ENCODE measurements around the gene NRF1.
"Not testable (repeated sequence)": the region's sequence is repeated elsewhere in the genome, so short reads cannot be mapped to it uniquely, and the experiment has no call there.

NRF1 gene

DNA sequence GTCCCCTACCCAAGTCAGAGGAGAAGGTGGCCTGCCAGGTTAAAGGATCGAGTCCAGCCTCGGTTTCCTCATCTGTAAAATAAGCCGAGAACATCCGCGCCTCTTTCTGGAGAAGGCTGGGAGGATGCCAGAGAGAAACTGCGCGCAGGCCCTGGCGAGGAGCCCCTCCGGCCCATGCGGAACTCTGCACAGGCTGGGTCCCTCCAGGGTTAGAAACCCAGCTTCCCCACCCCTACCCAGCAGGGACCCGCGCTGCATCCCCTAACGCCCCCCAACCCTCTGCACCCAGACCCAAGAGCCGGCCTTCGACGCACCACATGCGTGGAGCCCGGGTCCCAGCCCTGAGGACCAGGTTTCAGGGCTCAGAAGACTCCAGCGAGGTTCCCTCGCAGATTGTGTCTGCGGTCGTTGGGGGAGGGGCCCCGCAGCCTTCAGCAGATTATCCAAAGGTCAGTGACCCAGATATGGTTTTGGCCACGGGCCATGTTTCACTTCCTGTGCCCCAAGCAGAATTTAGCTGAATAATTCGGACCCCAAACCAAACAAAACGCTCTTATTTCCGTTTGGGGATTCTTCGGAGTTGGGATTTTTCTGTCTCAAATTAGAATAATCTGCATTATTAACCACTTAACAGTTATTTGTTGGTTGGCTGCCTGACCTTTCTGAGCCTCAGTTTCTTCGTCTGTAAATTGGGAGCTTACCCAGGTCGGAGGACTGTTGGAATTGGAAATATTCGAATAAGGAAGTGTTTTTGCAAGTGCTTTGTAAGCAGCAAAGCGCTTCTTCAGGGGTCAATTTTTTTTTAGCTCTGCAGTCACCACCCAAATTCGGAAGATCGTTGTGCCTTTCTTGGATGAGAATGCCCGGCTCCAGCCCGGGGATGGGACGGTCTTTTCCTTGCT, 173.5 kb downstream of the NRF1 start:
- no peak for DNase-seq

DNA sequence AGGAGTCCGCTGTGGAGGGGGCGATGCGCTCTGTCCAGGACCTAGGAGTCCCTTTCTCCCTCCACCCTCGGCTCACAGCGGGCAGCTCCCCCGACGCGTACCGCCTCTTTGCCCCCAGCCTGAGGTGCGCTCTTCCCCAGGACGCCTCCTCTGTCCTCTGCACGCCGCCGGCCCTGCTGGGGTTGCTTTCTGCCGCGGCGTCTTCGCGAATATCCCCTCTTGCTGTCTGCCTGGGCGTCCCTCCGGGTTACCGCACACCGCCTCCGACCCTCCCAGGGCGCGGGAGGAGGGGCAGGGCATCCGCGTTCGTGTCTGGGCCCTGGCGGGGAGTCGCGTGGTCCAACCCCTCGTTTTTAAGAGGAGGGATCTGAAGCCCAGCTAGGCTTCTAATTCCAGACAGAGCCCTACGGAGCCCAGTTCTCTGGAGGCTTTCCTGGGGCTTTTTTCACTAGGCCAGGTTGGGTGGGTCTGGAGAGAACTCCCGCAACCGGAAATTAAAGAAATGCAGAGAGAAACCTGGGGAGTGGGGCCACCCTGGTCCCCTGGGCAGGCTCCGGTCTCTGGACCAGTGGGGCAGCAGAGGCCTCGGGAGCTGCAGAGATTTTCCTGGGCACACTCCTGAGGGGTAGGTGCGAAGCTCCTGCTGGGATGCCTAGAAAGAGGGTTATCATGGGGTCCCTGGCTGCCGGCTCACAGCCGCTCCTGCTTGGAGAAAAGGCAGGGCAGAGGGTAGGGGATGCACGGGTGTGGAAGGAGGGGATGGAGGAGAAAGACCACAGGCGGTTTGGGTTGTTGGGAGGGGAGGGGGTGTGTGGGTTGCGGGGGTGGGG, 174.4 kb downstream of the NRF1 start:
- no peak for DNase-seq

DNA sequence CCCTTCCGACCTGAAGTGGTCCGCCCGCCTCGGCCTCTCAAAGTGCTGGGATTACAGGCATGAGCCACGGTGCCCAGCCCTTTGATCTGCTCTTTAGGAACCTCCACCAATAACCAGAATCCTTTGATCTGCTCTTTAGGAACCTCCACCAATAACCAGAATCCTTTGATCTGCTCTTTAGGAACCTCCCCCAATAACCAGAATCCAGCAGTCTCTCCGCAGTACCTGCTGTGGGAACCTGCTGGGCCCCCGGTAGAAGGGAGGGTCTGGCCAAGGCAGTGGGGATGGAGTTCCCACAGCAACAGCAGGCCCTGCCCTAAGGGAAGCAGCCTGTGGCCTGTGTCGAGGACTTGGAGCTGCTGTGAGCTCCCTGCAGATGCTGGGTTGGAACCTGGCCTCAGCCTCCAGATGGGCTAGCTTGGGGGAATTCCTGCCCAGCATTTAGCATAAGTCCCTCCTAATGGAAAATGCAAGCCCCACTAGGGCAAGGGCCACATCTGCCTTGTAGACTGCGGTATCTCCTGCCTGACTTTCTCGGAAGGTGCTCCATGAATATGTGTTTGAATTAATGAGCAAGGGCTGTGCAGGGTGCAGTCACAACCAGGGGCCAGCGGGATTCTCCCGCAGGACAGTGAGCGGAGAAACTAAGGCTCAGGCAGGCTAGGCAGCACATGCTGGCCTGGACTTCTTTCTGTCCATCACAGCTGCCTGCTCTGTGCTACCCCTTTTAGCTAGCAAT, 175.5 kb downstream of the NRF1 start:
- DNase-seq = no peak

DNA sequence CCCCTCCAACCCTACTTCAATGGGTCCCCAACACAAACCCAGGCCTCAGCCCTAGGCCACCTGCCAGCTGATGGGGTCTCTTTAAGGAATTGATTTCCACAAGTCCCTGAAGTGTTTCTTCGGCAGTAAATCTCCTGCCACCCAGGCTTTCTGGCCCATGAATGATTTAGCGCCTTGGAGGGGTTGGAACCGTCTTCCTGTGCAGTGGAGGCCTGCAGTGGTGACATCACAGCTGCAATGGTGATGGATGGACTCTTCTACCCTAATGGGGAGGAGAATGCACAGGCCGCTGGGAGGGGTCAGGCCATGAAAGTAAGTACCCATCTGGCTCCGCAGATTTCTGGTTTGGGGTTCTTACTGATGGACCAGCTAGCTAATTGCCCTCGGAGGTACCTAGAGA, 177.5 kb downstream of the NRF1 start:
- no peak for DNase-seq

DNA sequence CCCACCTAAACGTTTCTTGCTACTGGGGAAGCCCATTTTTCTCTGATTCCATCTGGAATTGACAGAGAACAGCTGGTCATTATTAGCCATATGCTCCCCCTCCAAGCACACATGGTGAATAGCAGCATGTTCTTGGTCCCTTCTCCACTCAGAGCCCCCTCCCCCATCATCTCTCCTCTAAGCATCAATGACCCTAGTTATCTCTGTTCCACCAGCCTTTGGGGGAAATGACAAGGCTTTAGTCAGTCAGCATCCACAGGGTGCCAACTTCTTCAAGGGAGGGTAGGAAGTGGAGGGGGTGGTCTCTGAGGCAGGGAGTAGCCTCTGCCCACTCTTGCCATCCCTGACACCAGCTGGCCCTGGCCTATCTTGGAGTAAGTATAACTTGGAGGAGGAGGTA, 178.1 kb downstream of the NRF1 start:
- no peak for DNase-seq

DNA sequence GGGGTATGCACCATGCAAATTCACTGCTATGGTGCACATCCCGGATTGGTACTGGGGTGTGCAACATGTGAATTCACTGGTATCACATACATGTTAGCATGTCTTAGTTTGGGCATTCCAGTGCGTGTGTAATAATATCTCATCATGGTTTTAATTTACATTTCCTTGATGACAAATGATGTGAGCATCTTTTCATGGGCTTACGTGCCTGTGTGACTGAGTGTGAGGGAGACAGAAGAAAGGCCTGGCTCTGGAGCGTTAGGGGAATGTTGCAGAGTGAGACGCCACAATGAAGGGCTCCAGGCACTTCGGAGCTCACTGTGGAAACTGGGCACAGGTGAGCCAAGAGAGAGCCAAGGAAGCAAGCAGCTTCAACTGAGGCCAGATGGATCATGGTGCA, 178.6 kb downstream of the NRF1 start:
- DNase-seq = no peak

DNA sequence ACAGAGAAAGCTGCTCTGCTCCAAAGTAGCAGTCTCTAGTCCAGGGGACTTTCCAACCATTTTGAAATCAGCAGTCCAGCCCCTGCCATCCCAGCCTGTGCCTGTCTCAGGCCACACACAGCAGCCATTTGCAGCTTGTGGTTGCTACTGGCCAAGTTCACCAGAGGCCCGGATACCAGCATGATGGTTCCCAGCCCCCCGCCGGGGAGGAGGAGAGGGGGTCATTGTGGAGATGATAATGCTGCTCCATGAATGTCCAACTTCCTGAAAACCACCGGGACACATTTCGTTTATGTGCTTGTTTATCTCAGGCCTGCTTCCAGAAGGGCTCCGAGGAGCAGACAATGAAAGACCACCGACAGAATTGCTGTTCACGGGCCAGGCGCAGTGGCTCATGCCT, 181.2 kb downstream of the NRF1 start:
- DNase-seq = no peak

DNA sequence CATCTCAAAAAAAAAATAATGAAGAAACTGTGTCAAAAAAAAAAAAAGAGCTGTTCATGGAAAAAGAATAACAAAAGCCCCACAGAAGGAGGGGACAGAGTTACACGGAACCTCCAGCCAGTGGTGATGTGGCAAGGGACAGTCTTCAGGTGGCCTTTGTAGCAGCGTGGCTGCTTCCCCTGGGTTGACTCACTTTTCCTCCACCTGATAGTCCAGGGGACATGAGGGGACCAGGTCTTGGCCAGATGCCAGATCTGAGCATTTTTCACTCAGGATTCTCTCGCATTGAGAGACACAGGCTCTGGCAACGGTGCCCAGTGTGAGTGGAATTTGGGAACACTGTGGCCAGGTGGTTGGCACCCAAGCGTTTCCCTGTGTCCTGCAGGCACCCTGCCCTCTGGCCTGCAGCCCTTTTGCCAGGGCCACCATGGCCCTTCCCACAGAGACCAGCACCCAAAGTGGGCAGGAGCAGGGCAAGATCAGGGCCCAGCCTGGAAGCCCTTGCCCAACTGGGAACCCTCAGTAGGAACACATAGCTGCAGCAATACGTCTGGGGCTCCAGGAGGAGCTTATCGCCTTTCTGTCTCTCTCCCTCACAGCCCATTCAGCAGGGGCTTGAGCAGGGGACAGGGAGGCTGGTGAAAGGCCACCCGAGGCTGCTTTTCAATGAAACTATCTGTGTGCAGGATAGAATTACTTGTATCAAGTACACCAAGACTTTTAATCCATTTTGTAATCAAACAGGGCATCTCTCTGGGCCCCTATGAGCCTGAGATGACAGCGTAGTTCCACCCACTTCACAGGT, 182.2 kb downstream of the NRF1 start:
- no peak for DNase-seq

DNA sequence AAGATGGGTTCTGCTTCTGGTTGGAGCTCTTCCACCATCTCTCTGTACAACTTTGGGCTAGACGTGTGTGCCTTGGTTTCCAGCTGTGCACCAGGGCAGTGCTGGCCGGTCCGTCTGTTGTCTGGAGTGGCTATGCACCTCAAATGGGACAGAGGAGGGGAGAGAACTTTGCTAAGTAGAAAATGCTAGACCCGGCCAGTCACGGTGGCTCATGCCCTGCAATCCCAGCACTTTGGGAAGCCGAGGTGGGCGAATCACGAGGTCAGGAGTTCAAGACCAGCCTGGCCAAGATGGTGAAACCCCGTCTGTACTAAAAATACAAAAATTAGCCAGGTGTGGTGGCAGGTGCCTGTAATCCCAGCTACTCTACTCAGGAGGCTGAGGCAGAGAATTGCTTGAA, 182.9 kb downstream of the NRF1 start:
- DNase-seq = not testable (repeated sequence)

DNA sequence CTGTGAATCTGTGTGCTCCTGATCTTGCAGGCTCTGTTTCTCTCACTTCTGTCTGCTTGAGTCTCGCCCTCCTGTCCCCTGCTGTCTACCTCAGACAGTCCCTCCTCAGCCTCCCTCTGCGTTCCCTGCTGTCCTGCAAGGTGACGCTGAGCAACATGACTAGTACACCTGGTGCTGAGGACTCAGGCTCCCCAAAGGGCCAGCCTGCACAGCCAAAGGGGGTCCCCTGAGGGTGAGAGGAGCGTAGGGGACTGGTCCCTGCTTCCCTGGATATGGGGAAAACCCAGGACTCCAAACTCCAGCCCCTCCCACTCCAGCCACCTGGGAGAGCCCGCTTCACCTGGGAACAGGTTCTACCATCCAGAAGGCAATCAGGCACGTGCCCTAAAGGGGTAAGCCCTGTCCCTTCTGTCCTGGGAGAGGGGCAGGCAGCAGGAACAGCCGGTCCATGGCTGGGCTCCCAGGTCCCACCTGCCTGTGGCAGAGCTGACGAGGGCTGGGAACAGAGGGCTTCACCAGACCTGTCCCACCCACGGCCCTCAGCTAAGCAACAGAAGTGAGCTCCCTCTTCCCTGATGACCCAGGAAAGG, 184.8 kb downstream of the NRF1 start:
- DNase-seq = no peak

DNA sequence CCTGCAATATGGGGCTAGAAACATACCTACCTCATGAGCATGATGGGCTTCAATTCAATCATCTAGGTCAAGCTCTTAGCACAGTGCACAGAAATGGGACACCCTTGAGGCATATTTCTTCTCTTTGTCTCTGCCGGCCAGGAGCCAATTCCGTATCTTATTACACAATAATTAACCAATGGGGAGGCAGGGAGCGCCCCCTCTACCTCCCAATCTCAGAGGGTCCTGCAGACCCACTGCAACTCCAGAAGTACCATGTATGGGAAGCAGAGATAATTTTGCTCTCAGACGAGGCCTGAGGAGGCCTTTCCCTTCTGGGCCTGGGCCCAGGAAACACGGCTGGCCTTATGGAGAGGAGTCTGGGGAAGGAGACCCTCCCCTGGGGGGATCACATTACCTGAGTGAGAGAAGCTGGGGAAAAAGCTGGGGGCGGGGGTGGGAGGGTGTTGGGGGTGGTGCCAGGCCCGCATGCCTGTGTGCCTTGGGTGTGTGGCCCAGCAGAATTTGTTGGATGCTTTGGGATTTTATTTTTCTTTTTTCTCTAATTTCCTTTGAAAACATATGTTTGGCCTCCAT, 185.8 kb downstream of the NRF1 start:
- no peak for DNase-seq

DNA sequence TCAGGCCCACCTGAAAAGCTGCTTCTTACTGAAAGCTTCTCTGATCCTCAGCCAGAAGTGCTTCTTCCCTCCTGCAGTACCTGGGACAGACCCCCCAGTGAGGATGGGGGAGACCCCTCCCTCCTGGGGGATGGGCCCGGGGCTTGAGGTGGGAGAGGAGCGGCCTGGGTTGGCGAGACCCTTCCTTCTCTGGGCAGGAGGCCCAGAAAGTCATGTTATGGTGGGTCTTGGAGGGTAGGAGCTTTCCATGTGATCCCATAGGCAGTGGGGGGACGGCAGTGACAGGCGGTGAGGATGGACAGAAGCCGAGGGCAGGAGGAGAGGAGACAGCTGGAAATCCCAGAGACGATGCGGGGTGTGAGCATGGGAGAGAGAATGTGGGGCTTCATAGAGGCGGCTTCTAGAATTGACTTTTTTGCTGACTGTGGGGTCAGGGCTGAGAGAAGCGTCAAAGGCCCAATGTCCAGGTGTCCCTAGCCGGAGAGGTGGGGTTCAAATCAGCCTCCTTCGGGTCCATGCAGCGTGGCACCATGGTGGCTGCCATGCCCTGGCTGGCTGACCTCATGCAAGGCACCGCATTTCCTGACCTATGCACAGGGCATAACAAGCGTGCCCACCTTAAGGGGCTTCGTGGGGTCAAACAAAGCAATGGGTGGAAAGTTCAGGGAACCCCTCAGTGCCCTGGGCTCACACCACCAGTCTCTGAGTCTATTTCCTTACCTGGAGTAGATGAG, 187.3 kb downstream of the NRF1 start:
- DNase-seq = no peak

DNA sequence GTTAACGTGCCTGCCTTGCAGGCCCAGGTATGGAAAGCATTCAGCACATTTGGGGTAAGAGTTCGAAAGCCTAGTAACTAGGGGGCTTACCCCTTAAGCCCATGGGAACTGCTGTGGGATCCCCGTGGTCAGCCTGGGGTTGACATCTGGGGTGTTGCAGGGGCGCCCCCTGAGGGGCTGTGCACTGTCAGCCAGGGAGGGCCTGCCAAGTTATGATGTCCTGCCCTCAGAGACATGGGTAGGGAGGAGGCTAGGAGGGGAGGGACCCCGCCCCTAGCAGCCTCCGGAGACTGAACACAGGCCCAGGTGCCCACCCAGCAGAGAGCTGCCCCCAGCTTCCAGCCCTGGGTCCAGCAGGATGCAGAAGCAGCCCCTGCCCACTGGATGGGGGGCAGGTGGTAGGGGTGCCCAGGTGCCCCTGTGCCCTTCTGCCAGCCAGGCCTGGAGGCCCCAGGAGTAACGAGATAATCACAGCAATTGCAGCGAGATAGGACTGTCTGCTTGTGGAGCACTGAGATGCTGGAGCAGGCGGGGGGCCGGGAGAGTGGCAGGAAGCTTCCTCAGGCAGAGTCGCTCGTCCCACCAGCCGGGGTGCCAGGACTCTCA, 187.9 kb downstream of the NRF1 start:
- no peak for DNase-seq

DNA sequence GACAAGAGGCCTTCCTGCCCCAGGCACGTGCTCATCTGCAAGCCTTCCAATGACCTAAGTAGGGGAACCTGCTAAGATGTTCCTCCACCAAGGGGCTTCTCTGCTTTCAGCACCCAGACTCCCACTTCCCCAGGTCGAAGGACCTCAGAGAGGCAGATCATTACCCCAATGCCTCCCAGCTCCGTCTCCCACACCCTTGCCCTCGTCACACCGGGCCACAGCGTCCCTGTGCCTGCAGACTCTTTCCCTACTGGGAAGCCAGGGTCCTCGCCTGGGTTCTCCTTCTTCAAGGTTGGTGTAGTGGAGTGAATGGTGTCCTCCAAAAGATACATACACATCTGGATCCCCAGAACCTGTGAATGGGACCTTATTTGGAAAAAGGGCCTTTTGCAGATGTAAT, 189.4 kb downstream of the NRF1 start:
- no peak for DNase-seq

DNA sequence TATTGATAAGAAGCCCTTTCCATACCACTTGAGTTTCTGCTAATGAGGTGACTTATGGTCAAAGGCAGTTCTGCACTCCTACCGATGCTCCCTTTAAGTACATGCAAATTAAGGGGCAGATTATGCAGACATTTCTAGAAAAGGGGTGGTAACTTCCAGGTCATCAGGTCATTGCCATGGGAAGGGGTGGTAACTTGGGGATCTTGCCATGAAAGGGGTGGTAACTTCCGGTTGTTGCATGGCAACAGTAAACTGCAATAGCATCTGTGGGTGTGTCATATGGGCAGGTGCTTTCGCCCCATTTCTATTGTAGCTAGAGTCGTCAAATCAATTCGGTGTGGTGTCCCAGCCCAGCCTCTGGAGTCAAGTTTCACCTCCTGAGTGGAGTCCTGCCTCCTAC, 190.4 kb downstream of the NRF1 start:
- no peak for DNase-seq

DNA sequence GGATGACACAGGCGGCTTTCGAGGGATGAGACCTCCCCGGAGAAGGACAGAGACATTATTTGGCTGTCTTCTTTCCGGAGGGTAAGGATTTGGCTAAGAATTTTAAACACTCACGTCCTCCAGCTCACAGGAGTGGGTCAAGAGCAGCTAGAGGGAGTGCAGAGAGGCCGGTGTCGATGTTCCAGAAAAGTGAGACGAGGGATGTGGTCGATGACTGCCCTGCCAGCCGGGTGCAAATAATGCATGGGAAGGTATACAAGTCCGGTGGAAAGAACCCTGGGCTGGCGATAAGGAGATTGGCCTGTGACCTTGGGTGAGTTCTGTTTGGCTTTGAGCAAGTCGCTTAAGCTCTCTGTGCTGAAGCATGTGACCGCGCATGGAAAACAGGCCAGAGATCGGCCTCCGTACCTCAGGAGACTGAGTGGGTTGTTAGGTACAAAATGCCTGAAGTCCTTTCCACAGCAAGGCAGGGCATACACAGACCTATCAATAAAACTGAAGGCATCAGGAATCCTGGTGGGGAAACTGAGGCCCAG, 192.1 kb downstream of the NRF1 start:
- DNase-seq = no peak

DNA sequence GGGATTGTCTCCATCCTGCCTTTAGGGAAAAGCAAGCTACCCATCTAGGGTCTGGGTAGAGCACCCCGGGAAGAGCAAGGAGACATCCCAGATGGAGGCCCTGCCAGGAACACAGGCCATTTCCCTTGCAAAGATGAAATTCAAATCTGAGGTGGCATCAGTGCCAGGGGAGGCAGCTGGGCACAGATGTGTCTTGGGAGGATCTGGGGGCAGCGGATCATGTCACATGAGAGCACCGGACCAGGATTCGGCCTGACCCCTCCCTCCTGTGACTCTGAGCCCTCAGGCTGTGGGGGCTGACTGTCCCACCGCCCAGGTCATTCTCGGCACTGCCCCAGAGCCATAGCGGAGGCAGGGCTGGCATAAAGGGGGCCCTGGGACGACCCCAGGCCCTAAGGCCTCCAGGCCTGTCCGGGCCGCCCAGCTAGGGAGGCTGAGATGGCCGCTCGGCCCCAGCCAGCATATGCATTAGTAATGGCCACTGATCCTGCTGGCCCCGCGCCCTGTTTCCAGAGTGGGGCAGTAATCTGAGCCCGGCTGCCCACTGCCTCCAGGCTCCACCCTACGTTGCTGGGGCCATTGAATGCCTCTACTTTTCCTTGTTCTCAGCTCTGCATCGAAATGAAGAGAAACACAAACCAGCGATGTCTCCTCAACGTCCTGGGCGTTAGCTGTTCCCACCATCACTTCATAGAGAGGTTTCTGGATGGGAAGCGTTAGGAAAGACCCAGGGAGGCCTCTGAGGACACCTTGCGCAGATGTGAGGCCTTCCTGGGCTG, 192.8 kb downstream of the NRF1 start:
- DNase-seq = no peak

DNA sequence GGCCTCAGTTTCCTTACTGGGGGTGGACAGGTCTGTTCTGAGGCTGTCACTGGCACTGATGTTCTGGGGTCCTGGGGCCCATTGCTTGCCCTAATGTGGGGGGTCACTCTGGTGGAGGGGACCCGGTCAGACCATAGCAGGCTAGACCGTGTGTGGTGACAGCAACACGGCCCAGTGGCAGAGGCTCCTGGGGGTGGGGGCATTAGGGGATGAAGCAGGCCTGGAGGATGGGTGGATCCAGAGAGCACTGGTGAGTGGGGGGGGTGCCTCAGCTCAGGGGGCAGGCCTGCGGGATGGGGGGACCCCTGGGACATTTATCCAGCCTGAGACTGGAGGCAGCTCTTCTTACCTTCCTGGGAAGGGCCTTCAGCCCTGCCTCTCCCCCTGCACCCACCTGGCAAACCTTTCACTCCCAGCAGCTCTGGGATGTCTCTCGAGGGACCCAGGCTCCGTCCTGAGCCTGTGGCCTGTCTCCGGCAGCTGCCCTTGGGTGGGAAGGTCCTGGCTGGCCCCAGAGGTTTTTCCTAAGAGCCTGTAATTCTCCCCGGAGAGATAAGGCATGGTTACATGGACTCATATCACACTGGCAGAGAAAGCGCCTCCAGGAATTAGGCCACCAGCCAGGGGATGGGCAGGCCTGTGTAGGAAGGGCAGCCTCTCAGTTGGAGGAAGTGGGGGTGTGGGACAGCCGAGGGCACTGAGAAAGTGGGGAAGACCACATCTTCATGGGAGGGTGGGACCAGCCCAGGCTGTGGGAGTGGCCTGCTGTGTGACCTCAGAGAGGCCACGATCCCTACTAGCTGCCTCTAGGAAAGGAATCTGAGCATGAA, 193.6 kb downstream of the NRF1 start:
- no peak for DNase-seq

Data from NCI-H1105 (cell line).